Astrocyte of the spinal cord (primary cell): ENCODE data around the gene C10orf62.

Source experiments
- DNase-seq: peaks from one replicate; pipeline ENCODE4 v3.0.0; 2011; ENCODE audit warnings: low read depth, low spot score
- H3K4me3 ChIP-seq: 2 replicates; pipeline ENCODE4 v1.5.1; 2011; ENCODE audit warnings: low read depth, mild to moderate bottlenecking, low read length, moderate library complexity
- in situ Hi-C: cut with HindIII; loops from 2 replicates; pipeline ENCODE4 v1.10.0; 2017; ENCODE audit warnings: low sequenced_read_pairs
- TF ChIP-seq, protein P1 (sequence below): IDR thresholded peaks from 2 replicates; pipeline ENCODE4 v1.5.1; 2012; ENCODE audit warnings: low read depth, mild to moderate bottlenecking, low read length, inconsistent platforms

The C10orf62 gene, protein sequence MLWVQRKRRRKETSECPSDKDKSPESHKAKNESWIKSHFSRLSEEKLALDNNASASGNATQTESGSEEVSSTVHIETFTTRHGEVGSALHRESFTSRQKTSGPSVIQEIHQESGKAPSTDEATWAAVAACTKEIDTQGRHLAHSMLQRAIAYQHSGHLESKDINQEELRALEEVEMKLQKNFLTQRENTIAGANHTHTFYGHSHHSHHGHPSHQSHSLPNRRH

DNA sequence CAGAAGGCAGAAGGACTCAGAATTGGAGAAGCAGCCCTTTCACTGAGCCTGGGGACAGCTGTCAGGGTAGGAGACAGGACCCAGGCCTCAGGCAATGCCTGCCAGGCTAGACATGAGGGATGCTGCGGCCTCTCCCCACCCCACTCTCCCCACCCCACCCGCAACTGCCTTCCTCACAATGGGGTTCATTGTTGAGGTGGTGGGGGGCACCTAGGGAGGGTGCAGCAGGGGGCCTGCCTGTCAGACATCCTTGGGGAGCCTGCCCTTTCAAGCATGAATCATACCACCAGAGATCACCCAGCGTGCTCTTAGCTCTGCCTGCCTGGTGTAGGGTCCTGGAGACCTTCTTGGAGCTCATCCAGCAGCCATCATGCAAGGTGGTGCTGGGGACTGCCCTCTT lies at the start of gene C10orf62:
Gene C10orf62, plus strand, starts transcription at position 243 of the 400 bp plus-strand sequence. CDS start 177 bp downstream, outside the sequence.
- DNase-seq: no peak
- in situ Hi-C loops: no loop called here
- H3K4me3 ChIP-seq: no peak within 1 kb of the TSS
- TF ChIP-seq, protein P1, sequence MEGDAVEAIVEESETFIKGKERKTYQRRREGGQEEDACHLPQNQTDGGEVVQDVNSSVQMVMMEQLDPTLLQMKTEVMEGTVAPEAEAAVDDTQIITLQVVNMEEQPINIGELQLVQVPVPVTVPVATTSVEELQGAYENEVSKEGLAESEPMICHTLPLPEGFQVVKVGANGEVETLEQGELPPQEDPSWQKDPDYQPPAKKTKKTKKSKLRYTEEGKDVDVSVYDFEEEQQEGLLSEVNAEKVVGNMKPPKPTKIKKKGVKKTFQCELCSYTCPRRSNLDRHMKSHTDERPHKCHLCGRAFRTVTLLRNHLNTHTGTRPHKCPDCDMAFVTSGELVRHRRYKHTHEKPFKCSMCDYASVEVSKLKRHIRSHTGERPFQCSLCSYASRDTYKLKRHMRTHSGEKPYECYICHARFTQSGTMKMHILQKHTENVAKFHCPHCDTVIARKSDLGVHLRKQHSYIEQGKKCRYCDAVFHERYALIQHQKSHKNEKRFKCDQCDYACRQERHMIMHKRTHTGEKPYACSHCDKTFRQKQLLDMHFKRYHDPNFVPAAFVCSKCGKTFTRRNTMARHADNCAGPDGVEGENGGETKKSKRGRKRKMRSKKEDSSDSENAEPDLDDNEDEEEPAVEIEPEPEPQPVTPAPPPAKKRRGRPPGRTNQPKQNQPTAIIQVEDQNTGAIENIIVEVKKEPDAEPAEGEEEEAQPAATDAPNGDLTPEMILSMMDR: no peak

DNA sequence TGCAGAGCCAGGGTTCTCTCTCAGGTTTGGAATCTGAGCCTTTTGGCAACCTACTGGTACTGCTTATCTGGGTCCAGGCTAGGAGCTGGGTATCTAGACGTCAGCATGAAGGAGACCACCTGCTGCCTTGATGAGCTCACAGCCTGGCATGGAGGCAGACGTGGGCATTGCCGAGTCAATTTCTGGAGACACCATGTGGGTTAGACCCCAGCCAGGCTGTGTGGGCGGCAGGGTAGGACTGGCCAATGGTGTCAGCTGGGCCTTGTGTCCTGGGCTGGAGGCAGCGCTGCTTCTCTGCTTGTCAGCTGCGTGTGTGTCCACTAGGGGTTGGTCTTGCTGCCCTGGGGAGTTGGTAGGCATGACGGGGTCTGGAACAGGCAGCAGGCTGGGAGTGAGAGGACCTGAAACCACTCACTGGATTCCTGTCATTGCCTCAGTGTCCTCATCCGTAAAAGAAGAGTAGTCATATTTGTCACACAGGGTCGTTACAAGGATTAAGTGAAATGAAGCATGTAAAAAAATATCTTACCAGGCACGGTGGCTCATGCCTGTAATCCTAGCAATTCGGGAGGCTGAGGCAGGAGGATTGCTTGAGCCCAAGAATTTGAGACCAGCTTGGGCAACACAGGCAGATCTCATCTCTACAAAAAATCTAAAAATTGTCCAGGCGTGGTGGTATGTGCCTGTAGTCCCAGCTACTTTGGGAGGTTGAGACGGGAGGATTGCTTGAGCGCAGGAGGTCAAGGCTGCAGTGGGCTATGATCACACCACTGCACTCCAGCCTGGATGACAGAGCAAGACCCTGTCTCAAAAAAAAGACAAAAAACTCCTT lies 48.6 kb upstream of the C10orf62 start:
- in situ Hi-C loops: no loop called here
- no peak overlapping the region for H3K4me3 ChIP-seq
- TF ChIP-seq, protein P1: no peak
- no peak for DNase-seq

DNA sequence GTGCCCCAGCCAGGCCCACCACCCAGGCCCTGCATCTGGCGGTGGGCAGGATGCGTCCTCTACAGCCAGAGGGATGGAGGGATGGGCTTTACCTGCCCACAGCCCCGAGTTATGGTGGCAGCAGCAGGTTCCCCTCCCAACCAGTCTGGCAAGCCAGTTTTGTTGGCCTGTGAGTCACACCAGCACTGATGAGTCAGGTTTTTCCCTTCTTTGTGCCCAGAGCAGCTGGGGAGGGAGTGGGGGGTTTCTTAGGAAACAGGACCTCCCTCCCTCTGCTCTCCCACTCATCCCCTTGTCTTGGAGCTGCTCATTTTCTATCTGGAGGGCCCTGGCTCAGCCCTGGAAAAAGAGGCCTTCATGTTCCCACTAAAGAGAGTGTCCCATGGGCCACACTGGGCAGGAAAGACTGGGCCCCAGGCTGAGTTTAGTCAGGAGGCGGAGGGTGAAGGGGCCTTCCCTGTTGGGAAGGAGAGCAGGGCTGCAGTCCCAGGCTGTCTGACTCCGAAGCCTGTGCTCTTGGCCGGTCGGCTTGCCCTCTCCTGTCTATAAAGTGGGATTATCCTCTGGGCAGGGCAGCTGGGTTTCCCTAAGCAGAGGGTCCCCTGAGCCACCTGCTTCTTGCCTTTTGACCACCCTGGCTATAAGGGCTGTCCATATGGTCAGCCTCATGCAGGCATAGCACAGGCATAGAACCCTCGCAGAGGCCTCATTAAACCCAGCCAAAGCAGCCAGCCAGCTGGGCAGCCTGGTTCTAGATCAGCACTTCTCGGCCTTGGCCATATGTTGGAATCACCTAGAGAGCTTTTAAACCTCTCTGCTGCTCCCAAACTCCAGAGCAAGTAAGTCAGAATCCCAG lies 47.1 kb upstream of the C10orf62 start:
- TF ChIP-seq, protein P1: no peak
- in situ Hi-C loops: no loop called here
- no peak overlapping the region for H3K4me3 ChIP-seq
- DNase-seq: peak; percentile 97

DNA sequence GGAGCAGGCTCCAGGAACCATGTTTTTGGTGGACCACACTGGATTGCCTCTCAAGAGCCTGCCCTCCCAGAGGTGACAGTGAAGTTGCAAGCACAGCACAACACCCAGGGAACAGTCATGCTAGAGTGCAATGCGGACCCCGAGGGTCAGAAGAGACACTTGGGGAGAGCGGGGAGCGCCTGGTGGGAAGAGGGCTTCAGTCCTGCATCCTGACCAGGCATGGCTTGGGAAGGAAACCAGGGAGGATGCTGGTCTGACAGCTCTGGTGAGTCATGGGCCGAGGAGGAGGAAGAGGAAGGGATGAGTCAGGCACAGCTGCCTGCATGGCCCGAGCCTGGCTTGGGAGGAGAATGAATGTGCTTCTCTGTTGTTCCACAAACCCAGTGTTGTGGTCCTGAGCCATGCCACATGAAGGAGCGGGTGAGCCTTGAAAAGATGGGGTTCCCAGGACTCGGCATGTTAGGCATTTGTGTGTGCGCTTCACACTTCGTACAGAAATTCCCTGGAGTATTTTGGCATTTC lies 46.4 kb upstream of the C10orf62 start:
- TF ChIP-seq, protein P1: no peak
- H3K4me3 ChIP-seq: no peak overlapping the region
- peak; percentile 97 for DNase-seq

DNA sequence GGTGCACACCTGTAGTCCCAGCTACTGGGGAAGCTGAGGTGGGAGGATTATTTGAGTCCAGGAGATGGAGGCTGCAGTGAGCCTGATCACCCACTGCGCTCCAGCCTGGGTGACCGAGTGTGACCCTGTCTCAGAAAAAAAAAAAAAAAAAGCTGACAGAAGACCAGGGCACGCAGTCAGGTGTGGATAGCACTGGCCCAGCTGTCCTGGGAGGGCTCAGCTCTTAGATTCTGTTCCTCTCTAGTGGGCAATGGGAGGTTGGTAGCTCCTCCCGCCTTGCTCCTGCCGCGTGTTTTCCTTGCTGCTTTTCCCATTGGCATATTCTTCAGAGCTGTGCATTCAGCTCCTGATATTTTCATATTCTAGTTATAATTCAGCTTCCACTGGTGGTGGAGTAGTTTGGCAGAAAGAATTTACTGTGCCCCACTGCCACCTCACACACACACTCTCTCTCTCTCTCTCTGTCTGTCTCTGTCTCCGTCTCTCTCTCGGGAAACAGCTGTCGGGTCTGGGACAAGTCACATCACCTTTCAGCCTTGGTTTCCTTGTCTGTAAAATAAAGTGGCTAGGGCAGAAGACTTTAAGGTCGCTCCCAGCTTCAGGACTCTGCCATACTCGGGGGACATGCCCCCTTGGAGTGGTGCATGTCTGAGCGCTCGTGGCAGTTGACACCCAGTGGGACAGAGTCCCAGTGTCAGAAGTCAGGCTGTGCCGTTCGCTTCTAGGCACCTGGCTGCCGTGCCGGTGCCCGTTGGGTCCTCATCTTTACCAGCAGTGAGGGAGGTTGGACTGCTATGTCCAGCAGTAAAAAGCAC lies 42.9 kb upstream of the C10orf62 start:
- no peak for DNase-seq
- no peak overlapping the region for H3K4me3 ChIP-seq
- in situ Hi-C loops: no loop called here
- TF ChIP-seq, protein P1: no peak

More for the DNA sequence above, 46.4 kb upstream of the C10orf62 start:
- in situ Hi-C loops: no loop called here
